GM18505 (cell line): ENCODE measurements around the gene THOC5.
A peak's percentile ranks its signal among the peaks of the same experiment; 100 is the strongest.
"Not testable (repeated sequence)": the region's sequence is repeated elsewhere in the genome, so short reads cannot be mapped to it uniquely, and the experiment has no call there.

Experiments
- ATAC-seq: cut with Tn5 transposase; IDR thresholded peaks from one replicate; pipeline ENCODE4 v1.9.1; 2021; ENCODE audit not compliant: unreplicated experiment
- POLR2A ChIP-seq: IDR thresholded peaks from 4 replicates; pipeline ENCODE4 v1.6.1; 2011; ENCODE audit warnings: borderline replicate concordance; ENCODE audit not compliant: insufficient read depth, insufficient read length; ENCODE audit errors: extremely low read depth

Gene THOC5

DNA sequence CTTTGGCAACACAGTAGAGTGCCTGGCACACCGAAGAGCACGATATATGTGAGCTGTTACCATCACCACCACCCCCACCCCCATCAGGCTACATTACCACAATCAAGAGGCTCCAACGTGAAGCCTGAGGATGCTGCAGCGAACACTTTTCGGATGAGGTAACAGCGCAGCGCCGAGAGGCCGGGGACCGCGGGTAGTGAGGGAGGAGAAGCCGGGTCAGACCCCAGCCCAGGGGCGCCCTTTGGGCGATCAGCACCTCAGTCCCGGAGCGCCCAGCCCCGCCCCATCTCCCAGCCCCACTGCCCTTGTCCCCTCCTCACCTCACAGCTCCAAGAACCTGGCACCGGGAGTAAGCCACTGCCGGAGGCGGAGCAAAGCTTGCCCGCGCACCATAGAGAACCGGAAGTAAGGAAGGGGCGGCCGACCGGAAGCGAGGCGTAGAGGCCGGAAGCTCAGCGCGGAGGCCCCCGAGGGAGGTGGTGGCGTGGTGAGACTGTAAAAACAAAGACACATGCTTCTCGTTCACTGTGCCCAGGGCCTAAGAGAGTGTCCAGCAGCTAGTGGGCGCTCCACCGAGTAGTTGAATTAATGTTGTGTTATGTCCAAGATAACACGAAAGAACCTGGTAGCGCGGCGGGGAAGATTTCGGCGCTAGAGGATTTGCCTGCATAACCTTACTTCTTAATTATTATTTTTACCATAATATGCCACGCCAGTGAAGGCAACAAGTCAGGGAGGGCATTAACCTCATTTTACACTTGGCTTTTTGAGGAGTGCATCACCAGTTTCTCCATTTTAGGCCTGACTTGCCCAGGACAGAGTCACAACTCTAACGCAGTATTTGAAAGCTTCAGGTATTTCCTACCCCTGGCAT, at the start of gene THOC5:
Gene THOC5, minus strand, starts transcription at position 407 of the 874 bp plus-strand sequence. CDS start 4,610 bp downstream, outside the sequence.
- peak; percentile 90 for TF ChIP-seq POLR2A

DNA sequence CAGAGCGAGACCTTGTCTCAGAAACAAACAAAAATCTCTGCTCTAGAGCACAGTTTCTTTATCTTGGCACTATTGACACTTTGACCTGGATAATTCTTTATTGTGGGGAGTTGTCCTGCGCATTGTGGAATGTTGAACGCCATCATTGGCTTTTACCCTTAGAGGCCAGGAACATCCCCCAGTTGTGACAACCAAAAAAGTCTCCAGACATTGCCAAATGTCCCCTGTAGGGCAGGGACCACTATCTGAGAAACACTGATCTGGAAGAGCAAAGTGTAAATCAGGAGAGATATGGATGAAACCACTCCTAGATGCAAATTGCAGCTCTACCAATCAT, 45.1 kb upstream of the THOC5 start:
- no peak for TF ChIP-seq POLR2A
- no peak for ATAC-seq

More for the DNA sequence above, at the start of gene THOC5:
- peak; percentile 88 for ATAC-seq

DNA sequence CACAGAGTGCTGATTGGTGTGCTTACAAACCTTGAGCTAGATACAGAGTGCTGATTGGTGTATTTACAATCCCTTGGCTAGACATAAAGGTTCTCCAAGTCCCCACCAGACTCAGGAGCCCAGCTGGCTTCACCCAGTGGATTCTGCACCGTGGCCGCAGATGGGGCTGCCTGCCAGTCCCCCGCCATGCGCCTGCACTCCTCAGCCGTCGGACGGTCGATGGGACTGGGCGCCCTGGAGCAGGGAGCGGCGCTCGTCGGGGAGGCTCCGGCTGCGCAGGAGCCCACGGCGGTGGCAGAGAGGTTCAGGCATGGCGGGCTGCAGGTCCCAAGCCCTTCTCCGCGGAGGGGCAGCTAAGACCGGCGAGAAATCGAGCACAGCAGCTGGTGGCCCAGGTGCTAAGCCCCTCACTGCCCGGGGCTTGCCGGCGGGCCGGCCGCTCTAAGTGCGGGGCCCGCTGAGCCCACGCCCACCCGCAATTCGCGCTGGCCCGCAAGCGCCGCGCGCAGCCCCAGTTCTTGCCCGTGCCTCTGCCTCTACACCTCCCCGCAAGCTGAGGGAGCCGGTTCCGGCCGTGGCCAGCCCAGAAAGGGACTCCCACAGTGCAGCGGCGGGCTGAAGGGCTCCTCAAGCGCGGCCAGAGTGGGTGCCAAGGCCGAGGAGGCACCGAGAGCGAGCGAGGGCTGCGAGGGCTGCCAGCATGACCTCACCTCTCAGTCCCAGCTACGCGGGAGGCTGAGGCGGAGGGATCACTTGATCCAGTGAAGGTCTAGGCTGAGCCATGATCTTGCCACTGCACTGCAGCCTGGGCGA, 44.5 kb upstream of the THOC5 start:
- ATAC-seq = not testable (repeated sequence)

DNA sequence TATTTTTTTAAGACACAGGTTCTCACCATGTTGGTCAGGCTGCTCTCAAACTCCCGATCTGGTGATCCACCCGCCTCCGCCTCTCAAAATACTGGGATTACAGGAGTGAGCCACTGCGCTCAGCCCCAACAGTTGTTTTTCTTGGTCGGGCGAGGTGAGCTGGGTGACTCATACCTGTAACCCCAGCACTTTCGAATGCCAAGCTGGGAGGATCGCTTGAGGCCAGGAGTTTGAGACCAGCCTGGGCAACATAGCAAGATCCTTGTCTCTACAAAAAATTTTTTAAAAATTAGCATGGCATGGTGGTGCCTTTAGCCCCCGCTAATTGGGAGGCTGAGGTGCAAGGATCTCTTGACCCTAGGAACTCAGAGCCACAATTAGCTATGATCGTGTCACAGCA, 42.9 kb upstream of the THOC5 start:
- no peak for ATAC-seq
- TF ChIP-seq POLR2A = no peak

DNA sequence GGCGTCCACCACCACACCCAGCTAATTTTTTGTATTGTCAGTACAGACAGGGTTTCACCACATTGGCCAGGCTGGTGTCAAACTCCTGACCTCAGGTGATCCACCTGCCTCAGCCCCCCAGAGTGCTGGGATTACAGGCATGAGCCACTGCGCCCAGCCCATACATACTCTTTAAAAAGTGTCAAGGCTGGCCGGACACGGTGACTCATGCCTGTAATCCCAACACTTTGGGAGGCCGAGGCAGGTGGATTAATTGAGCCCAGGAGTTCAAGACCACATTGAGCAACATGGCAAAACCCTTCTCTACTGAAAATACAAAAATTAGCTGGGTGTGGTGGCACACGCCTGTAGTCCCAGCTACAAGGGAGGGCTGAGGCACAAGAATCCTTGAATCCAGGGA, 40.9 kb upstream of the THOC5 start:
- ATAC-seq = not testable (repeated sequence)

DNA sequence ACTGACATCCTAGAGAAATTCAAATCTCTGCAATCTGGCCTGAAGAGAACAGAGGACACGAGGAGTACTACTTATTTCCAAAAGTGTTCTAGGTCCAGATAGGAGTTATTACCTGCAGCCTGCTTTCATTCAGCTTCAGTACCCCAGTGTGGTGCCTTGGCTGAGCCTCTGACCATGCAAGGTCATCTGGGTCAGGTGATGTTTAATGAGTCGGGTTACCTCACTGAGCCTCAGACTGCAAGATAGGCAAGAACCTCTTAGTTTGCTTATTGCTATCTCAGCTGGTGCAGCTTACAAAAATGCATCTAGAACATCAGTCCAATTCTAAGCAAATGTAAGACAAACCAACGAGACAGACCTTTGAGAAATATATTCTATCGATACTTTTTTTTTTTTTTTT, 40.4 kb upstream of the THOC5 start:
- no peak for ATAC-seq

DNA sequence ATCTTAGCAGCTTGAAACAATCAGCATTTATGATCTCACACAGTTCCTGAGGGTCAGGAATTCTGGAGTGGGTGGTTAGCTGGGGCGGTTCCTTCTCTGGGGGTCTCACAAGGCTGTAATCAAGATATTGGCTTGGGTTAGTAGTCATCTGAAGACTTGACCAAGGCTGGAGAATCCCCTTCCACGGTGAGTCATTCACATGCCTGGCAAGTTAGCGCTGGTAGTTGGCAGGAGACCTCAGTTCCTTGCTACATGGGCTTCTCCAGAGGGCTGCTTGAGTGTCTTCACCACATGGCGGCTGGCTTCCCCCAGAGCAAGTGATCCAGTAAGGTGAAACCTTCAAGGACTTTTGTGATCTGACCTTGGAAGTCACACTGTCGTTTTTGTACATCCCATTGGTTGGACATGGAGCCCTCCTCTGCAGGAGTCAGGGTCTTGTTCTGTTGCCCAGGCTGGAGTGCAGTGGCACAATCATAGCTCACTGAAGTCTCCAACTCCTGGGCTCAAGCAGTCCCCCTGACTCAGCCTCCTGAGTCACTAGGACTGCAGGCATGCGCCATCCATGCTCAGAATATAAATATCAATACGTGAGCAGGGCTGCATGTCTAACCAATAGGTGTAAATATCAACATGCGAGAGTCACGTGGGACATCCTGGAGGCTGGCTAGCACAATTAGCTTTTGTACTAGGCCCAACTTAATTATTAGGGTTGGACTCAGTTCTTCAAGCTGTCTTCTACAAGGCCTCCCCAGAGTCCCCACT, 34.6 kb upstream of the THOC5 start:
- no peak for TF ChIP-seq POLR2A
- ATAC-seq = no peak

More for the DNA sequence above, 40.4 kb upstream of the THOC5 start:
- TF ChIP-seq POLR2A = no peak

DNA sequence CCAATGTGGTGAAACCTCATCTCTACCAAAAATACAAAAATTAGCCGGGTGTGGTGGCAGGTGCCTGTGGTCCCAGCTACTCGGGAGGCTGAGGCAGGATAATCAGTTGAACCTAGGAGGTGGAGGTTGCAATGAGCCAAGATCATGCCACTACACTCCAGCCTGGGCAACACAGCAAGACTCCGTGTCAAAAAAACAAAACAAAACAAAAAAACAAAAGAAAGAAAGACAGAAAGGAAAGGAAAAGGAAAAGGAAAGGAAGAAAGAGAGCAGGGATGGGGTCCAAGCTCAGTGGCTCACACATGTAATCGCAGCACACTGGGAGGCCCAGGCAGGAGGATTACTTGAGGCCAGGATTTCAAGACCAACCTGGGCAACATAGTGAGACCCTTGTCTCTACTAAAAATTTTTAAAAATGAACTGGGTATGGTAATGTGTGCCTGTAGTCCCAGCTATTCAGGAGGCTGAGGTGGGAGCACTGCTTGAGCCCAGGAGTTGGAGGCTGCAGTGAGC, 32.7 kb upstream of the THOC5 start:
- ATAC-seq = not testable (repeated sequence)

DNA sequence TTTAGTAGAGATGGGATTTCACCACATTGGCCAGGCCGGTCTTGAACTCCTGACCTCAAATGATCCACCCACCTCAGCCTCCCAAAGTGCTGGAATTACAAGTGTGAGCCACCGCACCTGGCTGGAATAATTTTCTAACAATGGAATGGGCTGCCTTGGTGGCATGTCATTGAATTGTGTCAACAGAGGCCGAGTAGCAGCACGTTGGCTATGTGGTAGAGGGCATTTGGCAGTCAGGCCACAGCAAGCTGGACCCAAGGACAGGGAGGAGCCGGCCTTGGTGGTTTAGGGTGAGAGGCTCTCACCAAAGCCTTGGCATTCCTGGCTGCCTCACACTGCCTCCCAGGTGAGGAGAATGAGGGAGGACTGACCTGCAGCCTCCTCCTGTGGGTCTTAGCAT, 31.4 kb upstream of the THOC5 start:
- TF ChIP-seq POLR2A = no peak
- no peak for ATAC-seq

DNA sequence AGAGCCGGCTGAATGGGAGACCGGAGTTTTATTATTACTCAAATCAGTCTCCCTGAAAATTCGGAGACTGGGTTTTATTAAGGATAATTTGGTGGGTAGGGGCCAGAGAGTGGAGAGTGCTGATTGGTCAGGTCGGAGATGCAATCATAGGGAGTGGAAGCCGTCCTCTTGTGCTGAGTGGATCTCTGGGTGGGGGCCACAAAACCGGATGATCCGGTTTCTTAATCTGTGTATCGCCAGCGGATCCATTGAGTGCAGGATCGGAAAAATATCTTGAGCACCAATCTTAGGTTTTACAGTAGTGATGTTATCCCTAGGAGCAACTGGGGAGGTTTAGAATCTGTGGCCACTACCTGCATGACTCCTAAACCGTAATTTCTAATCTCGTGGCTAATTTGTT, 28.2 kb upstream of the THOC5 start:
- ATAC-seq = no peak

DNA sequence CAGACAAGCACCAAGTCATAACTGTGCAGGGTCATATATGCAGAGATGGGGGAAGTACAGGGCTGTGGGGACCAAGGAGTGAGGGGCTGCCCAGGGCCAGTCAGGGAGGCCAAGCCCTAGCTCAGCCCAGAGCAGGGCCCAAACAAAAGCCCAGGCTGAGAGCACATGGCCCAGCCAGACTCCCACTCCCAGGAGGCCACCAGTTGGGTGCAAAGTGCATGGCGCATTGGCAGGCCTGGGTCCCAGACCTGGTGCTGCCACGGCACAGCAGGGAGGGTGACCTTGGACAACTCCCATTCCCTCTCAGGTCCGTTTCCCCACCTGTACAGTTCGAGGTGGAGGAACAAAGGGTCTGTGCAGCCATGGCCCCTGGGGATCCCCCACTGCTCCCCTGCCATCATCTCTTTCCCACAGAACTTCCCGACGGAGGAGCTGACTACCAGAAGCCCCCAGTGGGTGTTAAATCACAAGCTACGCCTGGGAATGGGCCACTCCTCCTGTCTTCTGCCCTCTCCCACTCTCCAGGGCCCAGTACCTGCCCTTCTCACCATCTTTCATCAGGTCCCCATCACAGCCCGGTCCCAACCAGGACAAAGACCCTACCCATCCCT, 26.7 kb upstream of the THOC5 start:
- no peak for ATAC-seq
- no peak for TF ChIP-seq POLR2A

More for the DNA sequence above, 28.2 kb upstream of the THOC5 start:
- no peak for TF ChIP-seq POLR2A

DNA sequence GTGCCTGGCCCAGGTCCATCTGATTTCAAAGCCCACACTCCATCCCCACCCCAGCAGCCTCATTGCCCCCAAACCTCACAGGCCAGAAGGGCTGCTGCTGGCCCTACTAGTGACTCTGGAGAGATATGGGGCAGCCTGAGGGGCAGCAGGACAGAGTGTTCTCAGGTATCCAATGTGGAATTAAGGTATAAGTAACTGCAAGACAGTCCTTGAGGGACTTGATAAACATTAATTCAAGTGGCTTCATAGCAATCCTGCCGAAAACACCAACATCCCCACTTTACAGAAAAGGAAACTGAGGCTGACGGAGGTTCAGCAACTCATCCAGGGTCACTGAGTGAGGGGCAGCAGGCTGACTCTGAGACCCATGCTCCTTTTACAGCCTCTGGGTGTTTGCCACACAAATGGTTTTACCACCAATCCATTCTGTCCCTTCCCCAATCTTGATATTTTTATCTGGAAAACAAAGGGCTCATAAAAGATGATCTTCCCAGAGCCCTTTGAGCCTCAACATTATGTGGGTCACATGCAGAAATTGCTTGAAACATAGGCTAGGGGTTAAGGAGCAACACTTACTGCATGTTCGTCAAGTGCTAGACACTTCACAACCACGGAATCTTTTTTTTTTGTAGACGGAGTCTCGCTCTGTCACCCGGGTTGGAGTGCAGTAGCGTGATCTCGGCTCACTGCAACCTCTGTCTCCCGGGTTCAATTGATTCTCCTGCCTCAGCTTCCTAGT, 25.1 kb upstream of the THOC5 start:
- no peak for ATAC-seq
- no peak for TF ChIP-seq POLR2A
